Endothelial cell of umbilical vein (primary cell): ENCODE results near the gene ETS1. TPM values are rescaled to one million over a fixed set of nuclear protein-coding genes. Genes with fewer than 3 reads are reported as not detected.

ENCODE experiments used
- BruUV-seq: library from RNA; stranded (reverse); fragments of 400-500 nt; replicated peaks from 2 replicates; lab custom pipeline; 2021; lab: Mats Ljungman, UMichigan
- CTCF ChIA-PET: fragments of 300-600, 350-600 bp; sonication (Branson Sonifier 250); formaldehyde crosslinking; loops from one replicate; lab custom pipeline; 2021; ENCODE audit warnings: antibody characterized with exemption, inconsistent platforms; lab: Charles Lee
- POLR2A ChIA-PET: fragments of 300-600, 350-600 bp; sonication (Branson Sonifier 250); formaldehyde crosslinking; loops from one replicate; lab custom pipeline; 2021; ENCODE audit warnings: antibody characterized with exemption, inconsistent platforms; lab: Charles Lee
- DNase-seq: peaks from one replicate; pipeline ENCODE4 v3.0.0-alpha.2; 2011; ENCODE audit warnings: low read depth, low spot score
- FAIRE-seq: peaks from 2 replicates; lab custom pipeline; 2011; peaks lifted over from hg19 to GRCh38; lab: Jason Lieb, UNC
- H2AFZ ChIP-seq: 2 replicates; pipeline ENCODE4 v1.6.0; 2012; ENCODE audit warnings: low read depth, low read length, control low read depth, inconsistent platforms
- H3K27ac ChIP-seq: 2 replicates; pipeline ENCODE4 v1.5.1; 2011; ENCODE audit warnings: low read depth, mild to moderate bottlenecking, control low read depth, low read length, moderate library complexity; ENCODE audit not compliant: insufficient read depth
- H3K27me3 ChIP-seq, 2 experiments: 2 replicates each; pipeline versions ENCODE4 v1.6.0 to v1.6.1; 2011; ENCODE audit warnings: low read length in 2 of 2, mixed read lengths in 1 of 2; ENCODE audit not compliant: control insufficient read depth in 2 of 2, insufficient read depth in 2 of 2
- H3K36me3 ChIP-seq, 2 experiments: 2 replicates in 1 of 2; 3 replicates in 1 of 2; pipeline ENCODE4 v1.5.1; 2011; ENCODE audit warnings: low read length in 2 of 2, mild to moderate bottlenecking in 1 of 2, moderate library complexity in 1 of 2; ENCODE audit not compliant: control insufficient read depth in 2 of 2, insufficient read depth in 2 of 2; ENCODE audit errors: extremely low read depth in 1 of 2
- H3K4me1 ChIP-seq: 3 replicates; pipeline ENCODE4 v1.5.1; 2011; ENCODE audit warnings: mild to moderate bottlenecking, low read length; ENCODE audit not compliant: control insufficient read depth, insufficient read depth; ENCODE audit errors: extremely low read depth
- H3K4me2 ChIP-seq: 2 replicates; pipeline ENCODE4 v1.6.1; 2011; ENCODE audit warnings: low read length, control low read depth, mixed read lengths; ENCODE audit not compliant: insufficient read depth
- H3K4me3 ChIP-seq, 3 experiments: fragments of 200-600 bp in 1 of 3; sonication (generic), shearing (Covaris generic) in 1 of 3; replicated peaks in 1 of 3; 2 replicates each; pipeline ENCODE4 v1.5.1; 2011 to 2016; ENCODE audit warnings: control low read depth in 3 of 3, low read length in 3 of 3, mild to moderate bottlenecking in 2 of 3, inconsistent platforms in 1 of 3, low read depth in 1 of 3, moderate library complexity in 1 of 3; ENCODE audit not compliant: insufficient read depth in 1 of 3
- H3K79me2 ChIP-seq: 2 replicates; pipeline ENCODE4 v1.6.0; 2012; ENCODE audit warnings: low read length, inconsistent platforms; ENCODE audit not compliant: control insufficient read depth, insufficient read depth
- H3K9ac ChIP-seq: replicated peaks from 2 replicates; pipeline ENCODE3; 2011; ENCODE audit warnings: low read length, control low read depth; ENCODE audit not compliant: insufficient read depth; ENCODE audit errors: extremely low read depth
- H3K9me1 ChIP-seq: replicated peaks from 3 replicates; pipeline ENCODE4 v1.6.0; 2011; ENCODE audit warnings: mild to moderate bottlenecking, low read length; ENCODE audit not compliant: control insufficient read depth, insufficient read depth; ENCODE audit errors: extremely low read depth
- H3K9me3 ChIP-seq: replicated peaks from 2 replicates; pipeline ENCODE4 v1.5.1; 2012; ENCODE audit warnings: low read length, inconsistent platforms; ENCODE audit not compliant: control insufficient read depth, insufficient read depth
- H4K20me1 ChIP-seq: replicated peaks from 2 replicates; pipeline ENCODE3; 2011; ENCODE audit warnings: mild to moderate bottlenecking, low read length; ENCODE audit not compliant: control insufficient read depth, insufficient read depth; ENCODE audit errors: extremely low read depth
- EZH2 ChIP-seq: IDR thresholded peaks from 2 replicates; pipeline ENCODE4 v1.6.1; 2012; ENCODE audit warnings: borderline replicate concordance, low read depth, mild to moderate bottlenecking, moderate library complexity, low read length, inconsistent platforms; ENCODE audit not compliant: severe bottlenecking
- dilution Hi-C: fragments of 300-500 bp; cut with MboI; formaldehyde crosslinking; loops from one replicate; pipeline ENCODE4 v1.15.0; 2019; ENCODE audit warnings: low sequenced_read_pairs; ENCODE audit not compliant: extremely low pct_ligation_motif_present
- intact Hi-C: fragments of 100-400 bp; cut with micrococcal nuclease; formaldehyde crosslinking; loops from one replicate; pipeline ENCODE4 v1.10.0; 2022
- polyA plus RNA-seq, 4 experiments: library from polyadenylated mRNA; depleted of rRNA in 3 of 4; stranded (reverse) in 3 of 4; unstranded in 1 of 4; fragments of >200 nt; gene quantifications; 2 replicates each; pipeline versions ENCODE4 v1.2.1 to v1.2.3, GENCODE V29; 2011 to 2012; ENCODE audit warnings: missing spikeins in 1 of 4
- total RNA-seq: library from RNA; stranded (reverse); gene quantifications from 2 replicates; pipeline ENCODE4 v1.2.3, GENCODE V29; 2021
- TF ChIP-seq, protein P1 (sequence below), 2 donors: IDR thresholded peaks; 1 replicate in 1 of 2; 2 replicates in 1 of 2; pipeline ENCODE4 v1.5.1; 2011; ENCODE audit warnings: low read length in 2 of 2, mild to moderate bottlenecking in 2 of 2, moderate library complexity in 2 of 2, control low read depth in 1 of 2, inconsistent platforms in 1 of 2, low read depth in 1 of 2; ENCODE audit not compliant: insufficient read depth in 1 of 2; ENCODE audit errors: extremely low read depth in 1 of 2

ETS1 gene
- total and polyA plus RNA-seq, 2 donors (not counting 3 experiments of a cell fraction or from before 2014, with no cell fraction given), result 34.2 to 115 TPM

- POLR2A ChIA-PET, result interaction anchor here (0.6 kb wide), 1 partner anchor 201 kb away, joined by 4 read pairs; no protein-coding TSS in a partner anchor
Measured at GRCh38 chr11:128555606-128556005, 31.8 kb downstream of the ETS1 start.

More at GRCh38 chr11:128555606-128556005, 31.8 kb downstream of the ETS1 start:
- BruUV-seq, result no TSS peak
- no peak for TF ChIP-seq EZH2
- TF ChIP-seq, protein P1, sequence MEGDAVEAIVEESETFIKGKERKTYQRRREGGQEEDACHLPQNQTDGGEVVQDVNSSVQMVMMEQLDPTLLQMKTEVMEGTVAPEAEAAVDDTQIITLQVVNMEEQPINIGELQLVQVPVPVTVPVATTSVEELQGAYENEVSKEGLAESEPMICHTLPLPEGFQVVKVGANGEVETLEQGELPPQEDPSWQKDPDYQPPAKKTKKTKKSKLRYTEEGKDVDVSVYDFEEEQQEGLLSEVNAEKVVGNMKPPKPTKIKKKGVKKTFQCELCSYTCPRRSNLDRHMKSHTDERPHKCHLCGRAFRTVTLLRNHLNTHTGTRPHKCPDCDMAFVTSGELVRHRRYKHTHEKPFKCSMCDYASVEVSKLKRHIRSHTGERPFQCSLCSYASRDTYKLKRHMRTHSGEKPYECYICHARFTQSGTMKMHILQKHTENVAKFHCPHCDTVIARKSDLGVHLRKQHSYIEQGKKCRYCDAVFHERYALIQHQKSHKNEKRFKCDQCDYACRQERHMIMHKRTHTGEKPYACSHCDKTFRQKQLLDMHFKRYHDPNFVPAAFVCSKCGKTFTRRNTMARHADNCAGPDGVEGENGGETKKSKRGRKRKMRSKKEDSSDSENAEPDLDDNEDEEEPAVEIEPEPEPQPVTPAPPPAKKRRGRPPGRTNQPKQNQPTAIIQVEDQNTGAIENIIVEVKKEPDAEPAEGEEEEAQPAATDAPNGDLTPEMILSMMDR (IDR thresholded peaks at IDR 0.05; ENCODE audit: extremely low read depth in 1 of 2, insufficient read depth in 1 of 2, low read depth in 1 of 2, low read length in 2 of 2), result peak; percentile 37 to 40
- Histone ChIP-seq H3K4me1 (no peaks in the 10 kb centered on the region), H3K4me3 (no peak overlapping the region), H3K9me1 (no peaks in the 10 kb centered on the region), H3K27ac (no peak overlapping the region), H3K27me3 (peaks cover 0 to 6% of the 10 kb centered on the region in 2 experiments), H4K20me1 (no peaks in the 10 kb centered on the region), H3K79me2 (no peaks in the 10 kb centered on the region), H3K9ac (no peak overlapping the region), H3K9me3 (no peaks in the 10 kb centered on the region), H2AFZ (no peak overlapping the region), H3K4me2 (no peak overlapping the region), H3K36me3 (no peaks in the 10 kb centered on the region)
- DNase-seq (peak; percentile 49), FAIRE-seq (peak; percentile 59)
- dilution Hi-C loops, result no loop called here
- intact Hi-C loops, result loop anchor here (1.0 kb wide), 5 partner anchors 75 to 383 kb away; no protein-coding TSS in a partner anchor
- CTCF ChIA-PET, result interaction anchor here (0.9 to 2.9 kb wide), 5 partner anchors 18 to 275 kb away, joined by 3 to 34 read pairs (median 3); no protein-coding TSS in a partner anchor
